ENCODE measurements around the gene FOCAD.

GRCh38 chr9:20754556-20754955 is 70.5 kb downstream of the FOCAD start:
- TF ChIP-seq, protein P1, sequence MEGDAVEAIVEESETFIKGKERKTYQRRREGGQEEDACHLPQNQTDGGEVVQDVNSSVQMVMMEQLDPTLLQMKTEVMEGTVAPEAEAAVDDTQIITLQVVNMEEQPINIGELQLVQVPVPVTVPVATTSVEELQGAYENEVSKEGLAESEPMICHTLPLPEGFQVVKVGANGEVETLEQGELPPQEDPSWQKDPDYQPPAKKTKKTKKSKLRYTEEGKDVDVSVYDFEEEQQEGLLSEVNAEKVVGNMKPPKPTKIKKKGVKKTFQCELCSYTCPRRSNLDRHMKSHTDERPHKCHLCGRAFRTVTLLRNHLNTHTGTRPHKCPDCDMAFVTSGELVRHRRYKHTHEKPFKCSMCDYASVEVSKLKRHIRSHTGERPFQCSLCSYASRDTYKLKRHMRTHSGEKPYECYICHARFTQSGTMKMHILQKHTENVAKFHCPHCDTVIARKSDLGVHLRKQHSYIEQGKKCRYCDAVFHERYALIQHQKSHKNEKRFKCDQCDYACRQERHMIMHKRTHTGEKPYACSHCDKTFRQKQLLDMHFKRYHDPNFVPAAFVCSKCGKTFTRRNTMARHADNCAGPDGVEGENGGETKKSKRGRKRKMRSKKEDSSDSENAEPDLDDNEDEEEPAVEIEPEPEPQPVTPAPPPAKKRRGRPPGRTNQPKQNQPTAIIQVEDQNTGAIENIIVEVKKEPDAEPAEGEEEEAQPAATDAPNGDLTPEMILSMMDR (IDR thresholded peaks at IDR 0.05), result no peak
- no peak for TF ChIP-seq POLR2A (IDR thresholded peaks at IDR 0.05)
